Measurements from ENCODE around the gene KRTAP21-3. TPM values are rescaled to one million over a fixed set of nuclear protein-coding genes. Genes with fewer than 3 reads are reported as not detected.

KRTAP21-3 gene
- total and polyA plus RNA-seq, 2 experiments from 2014 or later = not detected

DNA sequence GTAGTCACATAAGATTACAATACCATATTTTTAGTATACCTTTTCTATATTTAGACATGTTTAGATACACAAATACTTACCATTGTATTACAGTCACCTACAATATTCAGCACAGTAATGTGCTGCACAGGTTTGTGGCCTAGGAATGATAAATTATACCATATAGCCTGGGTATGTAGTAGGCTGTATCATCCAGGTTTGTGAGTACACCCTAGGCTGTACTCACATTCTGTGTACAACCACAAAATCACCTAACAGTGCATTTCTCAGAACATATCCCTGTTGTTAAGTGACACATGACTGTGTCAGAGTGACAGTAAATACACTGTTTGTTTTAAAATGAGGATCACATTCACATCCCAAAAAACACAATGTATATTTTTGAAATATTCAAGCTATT lies 11.2 kb downstream of the KRTAP21-3 start:
- no peak overlapping the region for H3K4me3 ChIP-seq
- no peaks in the 10 kb centered on the region for H4K20me1 ChIP-seq (ENCODE audit: insufficient read depth)
- H3K27me3 ChIP-seq (replicated peaks; ENCODE audit: insufficient read depth) = no peaks in the 10 kb centered on the region
- no peaks in the 10 kb centered on the region for H3K4me1 ChIP-seq (ENCODE audit: insufficient read depth)
- no peak overlapping the region for H3K4me2 ChIP-seq (ENCODE audit: unreplicated experiment)
- H3K36me3 ChIP-seq (ENCODE audit: low read depth) = no peaks in the 10 kb centered on the region
- H3K9me2 ChIP-seq (ENCODE audit: insufficient read depth) = no peaks in the 10 kb centered on the region
- TF ChIP-seq EZH2 (IDR thresholded peaks at IDR 0.05; ENCODE audit: insufficient read depth, poor library complexity, severe bottlenecking) (no peak), EZH2phosphoT487 (IDR thresholded peaks at IDR 0.05; ENCODE audit: insufficient read depth, low read depth) (no peak)
- no peaks in the 10 kb centered on the region for H3K79me2 ChIP-seq (ENCODE audit: insufficient read depth)
- H2AFZ ChIP-seq = no peak overlapping the region
- no peak overlapping the region for H3K9ac ChIP-seq
- in situ Hi-C loops (cut with MboI) = no loop called here
- no peaks in the 10 kb centered on the region for H3K9me3 ChIP-seq (ENCODE audit: low read depth)
- H3K27ac ChIP-seq = no peak overlapping the region
- DNase-seq = no peak
- no peaks in the 10 kb centered on the region for H3F3A ChIP-seq (ENCODE audit: insufficient read depth)

DNA sequence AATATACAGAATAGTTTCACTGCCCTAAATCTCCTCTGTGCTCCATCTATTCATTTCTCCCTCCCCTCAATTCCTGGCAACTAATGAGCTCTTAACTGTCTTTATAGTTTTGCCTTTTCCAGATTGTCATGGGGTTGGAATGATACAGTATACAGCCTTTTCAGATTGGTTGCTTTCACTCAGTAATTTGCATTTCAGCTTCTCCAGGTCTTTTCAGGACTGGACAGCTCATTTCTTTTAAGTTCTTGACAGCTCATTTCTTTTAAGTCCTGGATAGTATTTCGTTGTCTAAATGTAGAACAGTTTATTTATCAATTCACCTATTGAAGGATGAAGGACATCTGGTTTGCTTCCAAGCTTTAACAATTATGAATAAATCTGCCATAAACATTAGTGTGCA lies 22.6 kb downstream of the KRTAP21-3 start:
- Histone ChIP-seq H3K4me2 (ENCODE audit: unreplicated experiment) (no peak overlapping the region), H2AFZ (no peak overlapping the region), H3F3A (ENCODE audit: insufficient read depth) (no peaks in the 10 kb centered on the region), H3K9me3 (ENCODE audit: low read depth) (peaks cover 6% of the 10 kb centered on the region), H4K20me1 (ENCODE audit: insufficient read depth) (no peaks in the 10 kb centered on the region), H3K27me3 (replicated peaks; ENCODE audit: insufficient read depth) (no peaks in the 10 kb centered on the region), H3K36me3 (ENCODE audit: low read depth) (no peaks in the 10 kb centered on the region), H3K9ac (no peak overlapping the region), H3K27ac (no peak overlapping the region), H3K9me2 (ENCODE audit: insufficient read depth) (no peaks in the 10 kb centered on the region), H3K79me2 (ENCODE audit: insufficient read depth) (no peaks in the 10 kb centered on the region), H3K4me1 (ENCODE audit: insufficient read depth) (no peaks in the 10 kb centered on the region), H3K4me3 (no peak overlapping the region)
- no peak for TF ChIP-seq EZH2 (IDR thresholded peaks at IDR 0.05; ENCODE audit: insufficient read depth, poor library complexity, severe bottlenecking)
- no peak for TF ChIP-seq EZH2phosphoT487 (IDR thresholded peaks at IDR 0.05; ENCODE audit: insufficient read depth, low read depth)
- in situ Hi-C loops (cut with MboI) = no loop called here
- no peak for DNase-seq
- 0 to 4% methylated on average over 1 of the region's 1 CpG for WGBS, 2 experiments (ENCODE audit: low coverage in 1 of 2, low lambda C conversion rate in 2 of 2, missing lambda C conversion rate in 2 of 2)

GRCh38 chr21:30689822-30690221 lies 28.8 kb downstream of the KRTAP21-3 start:
- no peak for DNase-seq
- no peak overlapping the region for H3K9ac ChIP-seq
- H3K9me3 ChIP-seq (ENCODE audit: low read depth) = peaks cover 6% of the 10 kb centered on the region
- no peaks in the 10 kb centered on the region for H3K4me1 ChIP-seq (ENCODE audit: insufficient read depth)
- H3K36me3 ChIP-seq (ENCODE audit: low read depth) = no peaks in the 10 kb centered on the region
- H4K20me1 ChIP-seq (ENCODE audit: insufficient read depth) = no peaks in the 10 kb centered on the region
- H3K9me2 ChIP-seq (ENCODE audit: insufficient read depth) = no peaks in the 10 kb centered on the region
- no peaks in the 10 kb centered on the region for H3K27me3 ChIP-seq (replicated peaks; ENCODE audit: insufficient read depth)
- H3K4me2 ChIP-seq (ENCODE audit: unreplicated experiment) = no peak overlapping the region
- H3K27ac ChIP-seq = no peak overlapping the region
- 12 to 13% methylated on average over 7 of the region's 7 CpGs for WGBS, 2 experiments (ENCODE audit: low coverage in 1 of 2, low lambda C conversion rate in 2 of 2, missing lambda C conversion rate in 2 of 2)
- no peak overlapping the region for H3K4me3 ChIP-seq
- no peaks in the 10 kb centered on the region for H3F3A ChIP-seq (ENCODE audit: insufficient read depth)
- H3K79me2 ChIP-seq (ENCODE audit: insufficient read depth) = no peaks in the 10 kb centered on the region
- no peak for TF ChIP-seq EZH2 (IDR thresholded peaks at IDR 0.05; ENCODE audit: insufficient read depth, poor library complexity, severe bottlenecking)
- no peak for TF ChIP-seq EZH2phosphoT487 (IDR thresholded peaks at IDR 0.05; ENCODE audit: insufficient read depth, low read depth)
- in situ Hi-C loops (cut with MboI) = no loop called here
- no peak overlapping the region for H2AFZ ChIP-seq

DNA sequence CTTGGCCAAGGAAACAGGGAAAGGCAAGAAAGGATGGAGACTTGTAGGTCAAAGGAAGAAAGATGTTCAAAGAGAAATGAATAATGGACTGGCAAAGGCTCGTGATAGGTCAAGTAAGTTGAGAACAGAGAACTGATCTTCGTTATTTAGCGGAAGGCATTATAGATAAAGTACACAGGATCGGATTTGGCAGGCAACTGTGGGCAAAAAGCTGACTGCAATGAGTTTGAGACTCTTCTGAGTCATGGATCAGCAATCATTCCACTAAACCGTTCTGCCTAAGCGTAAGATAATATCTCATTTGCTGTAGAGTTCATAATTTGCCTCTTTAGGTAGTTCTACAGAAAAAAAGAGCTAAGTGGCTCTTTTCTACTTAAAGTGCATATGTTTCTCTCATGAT lies 34.1 kb downstream of the KRTAP21-3 start:
- Histone ChIP-seq H3K9me3 (ENCODE audit: low read depth) (no peaks in the 10 kb centered on the region), H3K4me3 (no peak overlapping the region), H3K27ac (no peak overlapping the region), H3K79me2 (ENCODE audit: insufficient read depth) (no peaks in the 10 kb centered on the region), H3K36me3 (ENCODE audit: low read depth) (no peaks in the 10 kb centered on the region), H2AFZ (no peak overlapping the region), H4K20me1 (ENCODE audit: insufficient read depth) (no peaks in the 10 kb centered on the region), H3K4me2 (ENCODE audit: unreplicated experiment) (no peak overlapping the region), H3K4me1 (ENCODE audit: insufficient read depth) (no peaks in the 10 kb centered on the region), H3K27me3 (replicated peaks; ENCODE audit: insufficient read depth) (no peaks in the 10 kb centered on the region), H3K9ac (no peak overlapping the region), H3F3A (ENCODE audit: insufficient read depth) (no peaks in the 10 kb centered on the region), H3K9me2 (ENCODE audit: insufficient read depth) (no peaks in the 10 kb centered on the region)
- in situ Hi-C loops (cut with MboI) = no loop called here
- 15% methylated on average over 6 of the region's 6 CpGs for WGBS, 2 experiments (ENCODE audit: low coverage in 1 of 2, low lambda C conversion rate in 2 of 2, missing lambda C conversion rate in 2 of 2)
- TF ChIP-seq EZH2phosphoT487 (IDR thresholded peaks at IDR 0.05; ENCODE audit: insufficient read depth, low read depth) = no peak
- no peak for TF ChIP-seq EZH2 (IDR thresholded peaks at IDR 0.05; ENCODE audit: insufficient read depth, poor library complexity, severe bottlenecking)
- DNase-seq = no peak

DNA sequence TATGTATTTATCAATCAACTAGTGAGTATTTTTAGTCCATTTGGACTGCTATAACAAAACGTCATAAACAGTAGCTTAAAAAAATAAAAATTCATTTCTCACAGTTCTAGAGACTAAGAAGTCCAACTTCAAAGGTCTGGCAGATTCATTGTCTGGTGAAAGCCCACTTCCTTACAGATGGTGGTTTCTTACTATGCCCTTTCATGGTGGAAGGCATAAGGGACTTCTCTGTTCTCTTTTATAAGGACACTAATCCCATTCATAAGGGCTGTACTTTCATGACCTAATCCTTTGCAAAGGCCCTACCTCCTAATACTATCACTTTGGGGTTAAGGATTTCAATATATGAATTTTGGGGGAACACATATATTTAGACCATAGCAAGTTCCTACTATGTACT lies 38.0 kb downstream of the KRTAP21-3 start:
- no peak overlapping the region for H3K4me2 ChIP-seq (ENCODE audit: unreplicated experiment)
- no peak for TF ChIP-seq EZH2 (IDR thresholded peaks at IDR 0.05; ENCODE audit: insufficient read depth, poor library complexity, severe bottlenecking)
- no peak for TF ChIP-seq EZH2phosphoT487 (IDR thresholded peaks at IDR 0.05; ENCODE audit: insufficient read depth, low read depth)
- no peak overlapping the region for H3K9ac ChIP-seq

More for the DNA sequence above, 38.0 kb downstream of the KRTAP21-3 start:
- Histone ChIP-seq H3K4me3 (no peak overlapping the region), H3K27ac (no peak overlapping the region), H3K4me1 (ENCODE audit: insufficient read depth) (no peaks in the 10 kb centered on the region), H3F3A (ENCODE audit: insufficient read depth) (no peaks in the 10 kb centered on the region), H4K20me1 (ENCODE audit: insufficient read depth) (no peaks in the 10 kb centered on the region), H3K9me3 (ENCODE audit: low read depth) (no peaks in the 10 kb centered on the region), H3K9me2 (ENCODE audit: insufficient read depth) (no peaks in the 10 kb centered on the region), H3K36me3 (ENCODE audit: low read depth) (no peaks in the 10 kb centered on the region), H3K79me2 (ENCODE audit: insufficient read depth) (no peaks in the 10 kb centered on the region), H3K27me3 (replicated peaks; ENCODE audit: insufficient read depth) (no peaks in the 10 kb centered on the region), H2AFZ (no peak overlapping the region)
- in situ Hi-C loops (cut with MboI) = no loop called here
- WGBS, 2 experiments (ENCODE audit: low coverage in 1 of 2, low lambda C conversion rate in 2 of 2, missing lambda C conversion rate in 2 of 2) = 0% methylated on average over 1 of the region's 1 CpG
- DNase-seq = no peak

Data from GM23248 (cell line).